HEK293 (cell line): Measurements from ENCODE around the gene STAB2.

Source experiments
- GLI2 ChIP-seq: fragments of 450-650 bp; formaldehyde crosslinking; IDR thresholded peaks from 2 replicates; pipeline ENCODE4; 2017; ENCODE audit warnings: missing biosample characterization, missing genetic modification characterization, low read depth, borderline replicate concordance
- GLIS1 ChIP-seq: fragments of 450-650 bp; formaldehyde crosslinking; IDR thresholded peaks from 2 replicates; pipeline ENCODE4 v1.5.1; 2016; ENCODE audit warnings: missing biosample characterization, missing genetic modification characterization
- HOXA7 ChIP-seq: sonication (generic); formaldehyde crosslinking; IDR thresholded peaks from 2 replicates; pipeline ENCODE4 v1.8.1; 2022; ENCODE audit warnings: missing genetic modification reagents, borderline replicate concordance
- KLF8 ChIP-seq: fragments of 450-650 bp; formaldehyde crosslinking; IDR thresholded peaks from 2 replicates; pipeline ENCODE4 v1.5.1; 2016; ENCODE audit warnings: missing biosample characterization, missing genetic modification characterization
- SP3 ChIP-seq: fragments of 450-650 bp; formaldehyde crosslinking; IDR thresholded peaks from 2 replicates; pipeline ENCODE4 v1.5.1; 2016; ENCODE audit warnings: missing biosample characterization, missing genetic modification characterization
- YY1 ChIP-seq: fragments of 450-650 bp; formaldehyde crosslinking; IDR thresholded peaks from 2 replicates; pipeline ENCODE4 v1.5.1; 2018; ENCODE audit warnings: missing biosample characterization, missing genetic modification characterization
- ZNF169 ChIP-seq: fragments of 450-650 bp; formaldehyde crosslinking; IDR thresholded peaks from 2 replicates; pipeline ENCODE4 v1.5.1; 2016; ENCODE audit warnings: missing biosample characterization, missing genetic modification characterization
- ZNF2 ChIP-seq: fragments of 450-650 bp; formaldehyde crosslinking; IDR thresholded peaks from 2 replicates; pipeline ENCODE4 v1.5.1; 2016; ENCODE audit warnings: missing biosample characterization, missing genetic modification characterization
- ZNF211 ChIP-seq: fragments of 450-650 bp; formaldehyde crosslinking; IDR thresholded peaks from 2 replicates; pipeline ENCODE4 v1.5.1; 2016; ENCODE audit warnings: low read depth, missing biosample characterization, missing genetic modification characterization
- ZNF26 ChIP-seq: fragments of 450-650 bp; formaldehyde crosslinking; IDR thresholded peaks from 2 replicates; pipeline ENCODE4 v1.5.1; 2016; ENCODE audit warnings: missing biosample characterization, missing genetic modification characterization
- ZNF274 ChIP-seq, 2 experiments: fragments of 200-500 bp in 1 of 2; fragments of 450-650 bp in 1 of 2; sonication (Bioruptor generic) in 1 of 2; formaldehyde crosslinking in 1 of 2; IDR thresholded peaks; 2 replicates each; pipeline versions ENCODE4 v1.5.1 to v1.6.1; 2014 to 2016; ENCODE audit warnings: borderline replicate concordance in 1 of 2, inconsistent platforms in 1 of 2, low read length in 1 of 2, missing biosample characterization in 1 of 2, missing genetic modification characterization in 1 of 2
- ZNF324 ChIP-seq: fragments of 450-650 bp; formaldehyde crosslinking; IDR thresholded peaks from 2 replicates; pipeline ENCODE4 v1.5.1; 2016; ENCODE audit warnings: missing biosample characterization, missing genetic modification characterization
- ZNF391 ChIP-seq: fragments of 450-650 bp; formaldehyde crosslinking; IDR thresholded peaks from 2 replicates; pipeline ENCODE4 v1.5.1; 2016; ENCODE audit warnings: low read depth, missing biosample characterization, missing genetic modification characterization, borderline replicate concordance
- ZNF404 ChIP-seq: fragments of 450-650 bp; formaldehyde crosslinking; IDR thresholded peaks from 2 replicates; pipeline ENCODE4 v1.5.1; 2017; ENCODE audit warnings: missing biosample characterization, missing genetic modification characterization
- ZNF433 ChIP-seq: fragments of 450-650 bp; formaldehyde crosslinking; IDR thresholded peaks from 2 replicates; pipeline ENCODE4 v1.5.1; 2016; ENCODE audit warnings: missing biosample characterization, missing genetic modification characterization, low read depth
- ZNF513 ChIP-seq: fragments of 450-650 bp; IDR thresholded peaks from 2 replicates; pipeline ENCODE4 v1.5.1; 2018; ENCODE audit warnings: missing biosample characterization, missing genetic modification characterization
- ZNF530 ChIP-seq: fragments of 450-650 bp; formaldehyde crosslinking; IDR thresholded peaks from 2 replicates; pipeline ENCODE4 v1.5.1; 2016; ENCODE audit warnings: low read depth, missing biosample characterization, missing genetic modification characterization
- ZNF548 ChIP-seq: fragments of 450-650 bp; formaldehyde crosslinking; IDR thresholded peaks from 2 replicates; pipeline ENCODE4 v1.5.1; 2016; ENCODE audit warnings: missing biosample characterization, missing genetic modification characterization
- ZNF580 ChIP-seq: fragments of 450-650 bp; formaldehyde crosslinking; IDR thresholded peaks from 2 replicates; pipeline ENCODE4 v1.5.1; 2016; ENCODE audit warnings: missing biosample characterization, missing genetic modification characterization
- ZNF600 ChIP-seq: fragments of 450-650 bp; formaldehyde crosslinking; IDR thresholded peaks from 2 replicates; pipeline ENCODE4 v1.5.1; 2016; ENCODE audit warnings: missing biosample characterization, missing genetic modification characterization
- ZNF626 ChIP-seq: fragments of 450-650 bp; sonication (Bioruptor Pico); formaldehyde crosslinking; IDR thresholded peaks from 2 replicates; pipeline ENCODE4 v1.5.1; 2018; ENCODE audit warnings: missing biosample characterization, missing genetic modification characterization, inconsistent platforms
- ZNF654 ChIP-seq: fragments of 450-650 bp; formaldehyde crosslinking; IDR thresholded peaks from 2 replicates; pipeline ENCODE4 v1.5.1; 2016; ENCODE audit warnings: low read depth, missing biosample characterization, missing genetic modification characterization
- ZNF777 ChIP-seq: fragments of 450-650 bp; formaldehyde crosslinking; IDR thresholded peaks from 2 replicates; pipeline ENCODE4 v1.5.1; 2017; ENCODE audit warnings: missing biosample characterization, missing genetic modification characterization, borderline replicate concordance
- ZNF830 ChIP-seq: fragments of 450-650 bp; IDR thresholded peaks from 2 replicates; pipeline ENCODE4 v1.5.0; 2018; ENCODE audit warnings: missing biosample characterization, missing genetic modification characterization, low read depth, mild to moderate bottlenecking, moderate library complexity
- TF ChIP-seq, protein P1 (sequence below): fragments of 450-650 bp; formaldehyde crosslinking; IDR thresholded peaks from 2 replicates; pipeline ENCODE4 v1.5.1; 2017; ENCODE audit warnings: missing biosample characterization, missing genetic modification characterization
- TF ChIP-seq, protein P2 (sequence below): fragments of 450-650 bp; formaldehyde crosslinking; IDR thresholded peaks from 2 replicates; pipeline ENCODE4 v1.5.1; 2016; ENCODE audit warnings: missing biosample characterization, missing genetic modification characterization

STAB2 gene

GRCh38 chr12:103632554-103633216 lies 45.6 kb downstream of the STAB2 start (continued):
- TF ChIP-seq ZNF324 (tag by site-specific recombination) (no peak), ZNF26 (no peak), ZNF2 (tag by site-specific recombination) (0 out of 2 replicates have a peak, but pooled peaks have one; percentile 26), ZNF404 (tag by site-specific recombination) (no peak), ZNF530 (tag by site-specific recombination) (no peak), GLIS1 (no peak), ZNF654 (tag by site-specific recombination) (peak; percentile 91), ZNF777 (no peak), ZNF391 (no peak), ZNF169 (tag by site-specific recombination) (no peak), ZNF548 (tag by site-specific recombination) (no peak), ZNF600 (tag by site-specific recombination) (no peak), ZNF274 (IDR thresholded peaks at IDR 0.05; ENCODE audit: low read length) (no peak), ZNF274 (tag by site-specific recombination; IDR thresholded peaks at IDR 0.05; ENCODE audit: borderline replicate concordance) (no peak), ZNF513 (tag by site-specific recombination) (no peak), ZNF433 (tag by site-specific recombination) (no peak), KLF8 (tag by site-specific recombination) (no peak), ZNF830 (tag by site-specific recombination) (no peak), HOXA7 (CRISPR knock-in tag) (no peak), ZNF580 (peak; percentile 70; the same call in 1 of the 2 replicates), ZNF211 (tag by site-specific recombination) (no peak), GLI2 (tag by site-specific recombination) (no peak), ZNF626 (tag by site-specific recombination) (no peak), YY1 (tag by site-specific recombination) (no peak), SP3 (tag by site-specific recombination) (no peak)
- TF ChIP-seq, protein P1, sequence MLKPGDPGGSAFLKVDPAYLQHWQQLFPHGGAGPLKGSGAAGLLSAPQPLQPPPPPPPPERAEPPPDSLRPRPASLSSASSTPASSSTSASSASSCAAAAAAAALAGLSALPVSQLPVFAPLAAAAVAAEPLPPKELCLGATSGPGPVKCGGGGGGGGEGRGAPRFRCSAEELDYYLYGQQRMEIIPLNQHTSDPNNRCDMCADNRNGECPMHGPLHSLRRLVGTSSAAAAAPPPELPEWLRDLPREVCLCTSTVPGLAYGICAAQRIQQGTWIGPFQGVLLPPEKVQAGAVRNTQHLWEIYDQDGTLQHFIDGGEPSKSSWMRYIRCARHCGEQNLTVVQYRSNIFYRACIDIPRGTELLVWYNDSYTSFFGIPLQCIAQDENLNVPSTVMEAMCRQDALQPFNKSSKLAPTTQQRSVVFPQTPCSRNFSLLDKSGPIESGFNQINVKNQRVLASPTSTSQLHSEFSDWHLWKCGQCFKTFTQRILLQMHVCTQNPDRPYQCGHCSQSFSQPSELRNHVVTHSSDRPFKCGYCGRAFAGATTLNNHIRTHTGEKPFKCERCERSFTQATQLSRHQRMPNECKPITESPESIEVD (tag by site-specific recombination): no peak
- TF ChIP-seq, protein P2, sequence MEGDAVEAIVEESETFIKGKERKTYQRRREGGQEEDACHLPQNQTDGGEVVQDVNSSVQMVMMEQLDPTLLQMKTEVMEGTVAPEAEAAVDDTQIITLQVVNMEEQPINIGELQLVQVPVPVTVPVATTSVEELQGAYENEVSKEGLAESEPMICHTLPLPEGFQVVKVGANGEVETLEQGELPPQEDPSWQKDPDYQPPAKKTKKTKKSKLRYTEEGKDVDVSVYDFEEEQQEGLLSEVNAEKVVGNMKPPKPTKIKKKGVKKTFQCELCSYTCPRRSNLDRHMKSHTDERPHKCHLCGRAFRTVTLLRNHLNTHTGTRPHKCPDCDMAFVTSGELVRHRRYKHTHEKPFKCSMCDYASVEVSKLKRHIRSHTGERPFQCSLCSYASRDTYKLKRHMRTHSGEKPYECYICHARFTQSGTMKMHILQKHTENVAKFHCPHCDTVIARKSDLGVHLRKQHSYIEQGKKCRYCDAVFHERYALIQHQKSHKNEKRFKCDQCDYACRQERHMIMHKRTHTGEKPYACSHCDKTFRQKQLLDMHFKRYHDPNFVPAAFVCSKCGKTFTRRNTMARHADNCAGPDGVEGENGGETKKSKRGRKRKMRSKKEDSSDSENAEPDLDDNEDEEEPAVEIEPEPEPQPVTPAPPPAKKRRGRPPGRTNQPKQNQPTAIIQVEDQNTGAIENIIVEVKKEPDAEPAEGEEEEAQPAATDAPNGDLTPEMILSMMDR (tag by site-specific recombination): peak; percentile 55; the same call in 1 of the 2 replicates
